ENCODE measurements around the gene RRP1. TPM values are rescaled to one million over a fixed set of nuclear protein-coding genes. Genes with fewer than 3 reads are reported as not detected.
"Not testable (repeated sequence)": the region's sequence is repeated elsewhere in the genome, so short reads cannot be mapped to it uniquely, and the experiment has no call there.

RRP1 gene
- total RNA-seq, 4 donors from 2014 or later: 11.0 to 20.1 (median 18.7) TPM

DNA sequence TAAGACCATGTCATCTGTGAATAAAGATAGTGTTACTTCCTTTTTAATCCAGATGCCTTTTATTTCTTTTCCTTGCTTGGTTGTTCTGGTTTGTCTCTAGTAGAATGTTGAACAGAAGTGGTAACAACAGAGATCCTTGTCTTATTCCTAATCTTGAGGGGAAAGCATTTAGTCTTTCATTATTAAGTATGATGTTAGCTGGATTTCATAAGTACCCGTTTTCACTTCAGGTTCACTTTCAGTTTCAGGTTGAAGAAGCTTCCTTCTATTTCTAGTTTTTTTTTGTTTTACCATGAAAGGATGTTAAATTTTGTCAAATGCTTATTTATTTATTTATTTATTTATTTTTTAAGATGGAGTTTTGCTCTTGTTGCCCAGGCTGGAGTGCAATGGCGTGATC lies 53.4 kb downstream of the RRP1 start:
- H3K4me3 ChIP-seq (replicated peaks in 1 of 3): no peak overlapping the region
- intact Hi-C loops (cut with DNase I): no loop called here
- 62 to 71% methylated on average over 2 of the region's 2 CpGs for WGBS, 2 donors
- H3K9me3 ChIP-seq: no peaks in the 10 kb centered on the region
- DNase-seq: no peak
- no peaks in the 10 kb centered on the region for H3K36me3 ChIP-seq
- no peak overlapping the region for H3K27ac ChIP-seq
- TF ChIP-seq POLR2A (IDR thresholded peaks at IDR 0.05): no peak
- TF ChIP-seq, protein P1, sequence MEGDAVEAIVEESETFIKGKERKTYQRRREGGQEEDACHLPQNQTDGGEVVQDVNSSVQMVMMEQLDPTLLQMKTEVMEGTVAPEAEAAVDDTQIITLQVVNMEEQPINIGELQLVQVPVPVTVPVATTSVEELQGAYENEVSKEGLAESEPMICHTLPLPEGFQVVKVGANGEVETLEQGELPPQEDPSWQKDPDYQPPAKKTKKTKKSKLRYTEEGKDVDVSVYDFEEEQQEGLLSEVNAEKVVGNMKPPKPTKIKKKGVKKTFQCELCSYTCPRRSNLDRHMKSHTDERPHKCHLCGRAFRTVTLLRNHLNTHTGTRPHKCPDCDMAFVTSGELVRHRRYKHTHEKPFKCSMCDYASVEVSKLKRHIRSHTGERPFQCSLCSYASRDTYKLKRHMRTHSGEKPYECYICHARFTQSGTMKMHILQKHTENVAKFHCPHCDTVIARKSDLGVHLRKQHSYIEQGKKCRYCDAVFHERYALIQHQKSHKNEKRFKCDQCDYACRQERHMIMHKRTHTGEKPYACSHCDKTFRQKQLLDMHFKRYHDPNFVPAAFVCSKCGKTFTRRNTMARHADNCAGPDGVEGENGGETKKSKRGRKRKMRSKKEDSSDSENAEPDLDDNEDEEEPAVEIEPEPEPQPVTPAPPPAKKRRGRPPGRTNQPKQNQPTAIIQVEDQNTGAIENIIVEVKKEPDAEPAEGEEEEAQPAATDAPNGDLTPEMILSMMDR (IDR thresholded peaks at IDR 0.05): no peak
- no peaks in the 10 kb centered on the region for H3K4me1 ChIP-seq
- H3K27me3 ChIP-seq: no peaks in the 10 kb centered on the region

DNA sequence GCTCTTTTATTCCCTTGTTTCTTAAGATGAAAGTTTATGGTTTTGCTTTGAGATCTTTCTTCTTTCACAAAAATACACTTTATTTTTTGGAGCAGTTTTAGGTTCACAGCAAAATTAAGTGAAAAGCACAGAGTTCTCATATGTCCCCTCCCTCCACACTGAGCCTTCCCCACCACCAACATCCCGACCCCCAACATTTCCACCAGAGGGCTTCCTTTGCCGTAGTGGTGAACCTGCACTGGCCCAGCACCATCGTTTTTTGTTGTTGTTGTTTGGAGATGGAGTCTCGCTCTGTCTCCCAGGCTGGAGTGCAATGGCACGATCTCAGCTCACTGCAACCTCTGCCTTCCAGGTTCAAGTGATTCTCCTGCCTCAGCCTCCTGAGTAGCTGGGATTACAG lies 55.5 kb downstream of the RRP1 start:
- intact Hi-C loops (cut with DNase I); H3K4me3 ChIP-seq (replicated peaks in 1 of 3); H3K27me3 ChIP-seq; H3K27ac ChIP-seq; H3K9me3 ChIP-seq; DNase-seq; H3K36me3 ChIP-seq; H3K4me1 ChIP-seq: not testable (repeated sequence)
- WGBS, 2 donors: 62 to 72% methylated on average over 5 of the region's 5 CpGs

DNA sequence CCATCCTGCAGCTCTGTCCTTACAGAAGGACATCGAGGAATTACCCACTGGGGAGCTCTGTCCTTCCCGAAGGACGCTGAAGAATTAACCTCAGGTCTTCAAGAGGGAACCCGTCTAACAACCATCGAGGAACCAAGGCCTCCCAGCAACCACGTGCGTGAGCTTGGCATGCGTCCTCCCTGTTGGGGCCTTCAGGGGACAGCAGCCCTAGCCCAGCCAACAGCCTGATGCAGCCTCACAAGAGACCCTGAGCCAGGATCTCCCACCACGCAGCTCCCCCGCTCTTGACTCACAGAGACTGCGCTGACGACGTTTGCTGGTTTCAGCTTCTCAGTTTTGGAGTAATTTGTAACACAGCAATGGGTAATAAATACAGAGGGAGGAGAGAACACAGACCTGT lies 56.0 kb downstream of the RRP1 start:
- intact Hi-C loops (cut with DNase I): no loop called here
- Histone ChIP-seq H3K4me3 (replicated peaks in 1 of 3) (no peak overlapping the region), H3K27me3 (no peaks in the 10 kb centered on the region), H3K27ac (no peak overlapping the region), H3K36me3 (no peaks in the 10 kb centered on the region), H3K9me3 (no peaks in the 10 kb centered on the region), H3K4me1 (no peaks in the 10 kb centered on the region)
- 89 to 90% methylated on average over 13 of the region's 13 CpGs for WGBS, 2 donors
- no peak for DNase-seq
- no peak for TF ChIP-seq POLR2A (IDR thresholded peaks at IDR 0.05)
- TF ChIP-seq, protein P1 (IDR thresholded peaks at IDR 0.05): no peak

DNA sequence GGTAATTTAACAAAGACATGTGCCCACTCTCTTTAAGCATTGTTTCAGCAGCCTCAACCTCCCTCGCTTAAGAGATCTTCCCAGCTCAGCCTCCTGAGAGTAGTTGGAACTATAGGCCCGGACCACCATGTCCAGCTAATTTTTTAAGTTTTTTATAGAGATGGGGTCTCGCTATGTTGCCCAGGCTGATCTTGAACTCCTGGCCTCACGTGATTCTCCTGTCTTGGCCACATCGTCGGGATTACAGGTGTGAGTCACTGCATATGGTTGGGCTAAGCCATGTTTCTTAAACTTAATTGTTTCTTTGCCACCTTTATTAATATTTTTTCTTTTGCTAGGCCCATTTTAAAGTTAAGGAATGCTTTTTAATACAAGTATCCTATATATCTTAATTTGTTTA lies 57.1 kb downstream of the RRP1 start:
- TF ChIP-seq, protein P1 (IDR thresholded peaks at IDR 0.05): no peak
- TF ChIP-seq POLR2A (IDR thresholded peaks at IDR 0.05): no peak
- 97% methylated on average over 6 of the region's 6 CpGs for WGBS, 2 donors

DNA sequence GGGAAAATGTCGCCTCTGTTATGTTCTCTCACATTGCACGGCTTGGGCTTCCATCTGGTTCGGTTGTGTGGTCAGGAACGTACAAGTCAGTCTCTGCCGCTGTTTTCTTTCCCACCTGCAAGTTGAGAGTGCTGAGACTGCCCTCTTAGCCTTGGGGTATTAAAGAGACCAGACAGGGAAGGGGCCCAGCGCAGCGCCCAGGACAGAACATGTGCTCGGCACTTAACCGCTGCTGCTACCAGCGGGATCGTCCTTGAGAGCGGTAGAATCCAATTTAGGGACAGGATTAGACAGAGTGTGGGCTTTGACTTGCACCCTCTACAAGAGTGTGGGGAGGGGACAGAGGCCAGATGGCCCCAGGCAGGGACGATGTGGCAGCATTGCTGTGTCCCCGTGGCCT lies 57.9 kb downstream of the RRP1 start:
- Histone ChIP-seq H3K4me3 (replicated peaks in 1 of 3) (no peak overlapping the region), H3K36me3 (no peaks in the 10 kb centered on the region), H3K27ac (no peak overlapping the region), H3K4me1 (no peaks in the 10 kb centered on the region), H3K27me3 (no peaks in the 10 kb centered on the region), H3K9me3 (no peaks in the 10 kb centered on the region)
- DNase-seq: no peak
- intact Hi-C loops (cut with DNase I): no loop called here
- no peak for TF ChIP-seq POLR2A (IDR thresholded peaks at IDR 0.05)
- TF ChIP-seq, protein P1 (IDR thresholded peaks at IDR 0.05): no peak
- WGBS, 2 donors: 85 to 91% methylated on average over 14 of the region's 14 CpGs

More for the DNA sequence above, 57.1 kb downstream of the RRP1 start:
- no peaks in the 10 kb centered on the region for H3K9me3 ChIP-seq
- no peaks in the 10 kb centered on the region for H3K4me1 ChIP-seq
- H3K27me3 ChIP-seq: no peaks in the 10 kb centered on the region
- no peak overlapping the region for H3K4me3 ChIP-seq (replicated peaks in 1 of 3)
- H3K36me3 ChIP-seq: no peaks in the 10 kb centered on the region
- no peak overlapping the region for H3K27ac ChIP-seq
- intact Hi-C loops (cut with DNase I): no loop called here
- no peak for DNase-seq

DNA sequence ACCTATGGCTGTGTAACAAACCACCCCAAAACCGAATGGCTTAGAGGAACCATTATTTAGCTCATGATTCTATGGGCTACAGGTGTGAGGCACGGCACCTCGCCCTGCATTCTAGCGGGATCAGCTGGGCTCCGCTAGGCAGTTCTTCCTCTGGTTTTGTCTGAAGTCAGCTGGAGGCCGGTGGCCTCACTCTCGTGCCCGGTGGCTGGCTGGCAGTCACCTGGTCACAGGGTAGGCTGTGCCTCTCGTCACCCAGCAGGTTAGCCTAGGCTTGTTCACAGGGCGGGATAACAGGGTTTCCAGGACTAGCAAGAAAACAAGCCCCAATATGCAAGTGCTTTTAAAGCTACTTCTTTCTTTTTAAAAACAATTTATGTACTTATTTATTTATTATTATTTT lies 59.4 kb downstream of the RRP1 start:
- TF ChIP-seq POLR2A (IDR thresholded peaks at IDR 0.05): no peak
- TF ChIP-seq, protein P1 (IDR thresholded peaks at IDR 0.05): no peak
- Histone ChIP-seq H3K27ac (no peak overlapping the region), H3K36me3 (no peaks in the 10 kb centered on the region), H3K27me3 (no peaks in the 10 kb centered on the region), H3K9me3 (no peaks in the 10 kb centered on the region), H3K4me1 (no peaks in the 10 kb centered on the region), H3K4me3 (replicated peaks in 1 of 3) (no peak overlapping the region)
- no peak for DNase-seq
- intact Hi-C loops (cut with DNase I): no loop called here
- 92 to 93% methylated on average over 10 of the region's 10 CpGs for WGBS, 2 donors
